ENCODE results near the gene CDKL1.
A peak's percentile ranks its signal among the peaks of the same experiment; 100 is the strongest.

CDKL1 gene

DNA sequence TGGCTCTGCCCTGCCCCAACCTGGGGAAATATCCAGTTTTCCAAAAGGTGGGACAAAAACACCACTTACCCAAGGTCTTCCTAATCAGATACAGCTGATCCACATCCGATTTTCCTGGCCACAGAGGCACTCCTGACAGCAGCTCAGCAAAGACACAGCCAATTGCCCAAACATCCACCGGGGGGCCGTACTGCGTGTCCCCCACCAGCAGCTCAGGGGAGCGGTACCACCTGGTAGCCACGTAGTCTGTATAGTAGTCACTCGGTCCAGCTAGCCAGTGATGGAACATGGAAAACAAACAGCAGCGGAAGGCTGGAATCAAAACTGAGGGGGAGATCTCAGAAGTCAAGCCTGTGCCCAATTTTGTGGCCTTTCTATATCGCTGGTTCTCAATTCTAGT lies 55.7 kb downstream of the CDKL1 start:
- DNase-seq = peak; percentile 53
- no peaks in the 10 kb centered on the region for H3K36me3 ChIP-seq
- no peaks in the 10 kb centered on the region for H3K9me3 ChIP-seq (ENCODE audit: severe bottlenecking)
- TF ChIP-seq CTCF (IDR thresholded peaks at IDR 0.05; ENCODE audit: low read depth, low read length) = peak; percentile 64
- no peak overlapping the region for H3K4me3 ChIP-seq (ENCODE audit: low read depth, low read length)
- H3K27me3 ChIP-seq (ENCODE audit: insufficient read depth, low read depth, severe bottlenecking) = no peaks in the 10 kb centered on the region
- no peak overlapping the region for H3K27ac ChIP-seq

GRCh38 chr14:50340045-50340444 lies 56.6 kb downstream of the CDKL1 start:
- no peak overlapping the region for H3K27ac ChIP-seq
- H3K4me3 ChIP-seq (ENCODE audit: low read depth, low read length) = no peak overlapping the region

GRCh38 chr14:50339178-50339804 lies 57.4 kb downstream of the CDKL1 start:
- Histone ChIP-seq H3K4me3 (ENCODE audit: low read depth, low read length) (no peak overlapping the region), H3K9me3 (ENCODE audit: severe bottlenecking) (no peaks in the 10 kb centered on the region), H3K36me3 (no peaks in the 10 kb centered on the region), H3K27ac (no peak overlapping the region), H3K27me3 (ENCODE audit: insufficient read depth, low read depth, severe bottlenecking) (no peaks in the 10 kb centered on the region)
- no peak for TF ChIP-seq CTCF (IDR thresholded peaks at IDR 0.05; ENCODE audit: low read depth, low read length)
- no peak for DNase-seq

More at GRCh38 chr14:50340045-50340444, 56.6 kb downstream of the CDKL1 start:
- no peak for TF ChIP-seq CTCF (IDR thresholded peaks at IDR 0.05; ENCODE audit: low read depth, low read length)
- DNase-seq = no peak
- Histone ChIP-seq H3K27me3 (ENCODE audit: insufficient read depth, low read depth, severe bottlenecking) (no peaks in the 10 kb centered on the region), H3K36me3 (no peaks in the 10 kb centered on the region), H3K9me3 (ENCODE audit: severe bottlenecking) (no peaks in the 10 kb centered on the region)

- no peak for TF ChIP-seq CTCF (IDR thresholded peaks at IDR 0.05; ENCODE audit: low read depth, low read length)
- H3K4me3 ChIP-seq (ENCODE audit: low read depth, low read length) = no peak overlapping the region
Observed at GRCh38 chr14:50338587-50338986, 58.1 kb downstream of the CDKL1 start.

GRCh38 chr14:50335989-50336824 lies 60.5 kb downstream of the CDKL1 start:
- H3K36me3 ChIP-seq = no peaks in the 10 kb centered on the region
- DNase-seq = peak; percentile 78
- H3K27me3 ChIP-seq (ENCODE audit: insufficient read depth, low read depth, severe bottlenecking) = no peaks in the 10 kb centered on the region
- TF ChIP-seq CTCF (IDR thresholded peaks at IDR 0.05; ENCODE audit: low read depth, low read length) = no peak
- peak overlapping the region; percentile 10 for H3K4me3 ChIP-seq (ENCODE audit: low read depth, low read length)
- no peaks in the 10 kb centered on the region for H3K9me3 ChIP-seq (ENCODE audit: severe bottlenecking)
- H3K27ac ChIP-seq = peak overlapping the region; percentile 63

More at GRCh38 chr14:50338587-50338986, 58.1 kb downstream of the CDKL1 start:
- no peak for DNase-seq
- Histone ChIP-seq H3K27ac (no peak overlapping the region), H3K27me3 (ENCODE audit: insufficient read depth, low read depth, severe bottlenecking) (no peaks in the 10 kb centered on the region), H3K9me3 (ENCODE audit: severe bottlenecking) (no peaks in the 10 kb centered on the region), H3K36me3 (no peaks in the 10 kb centered on the region)

Data from WERI-Rb-1 (cell line).